Measurements from ENCODE around the gene AATF. TPM values are rescaled to one million over a fixed set of nuclear protein-coding genes. Genes with fewer than 3 reads are reported as not detected.

Gene AATF
- total RNA-seq, 2 donors from 2014 or later, result 28.8 to 41.3 TPM

DNA sequence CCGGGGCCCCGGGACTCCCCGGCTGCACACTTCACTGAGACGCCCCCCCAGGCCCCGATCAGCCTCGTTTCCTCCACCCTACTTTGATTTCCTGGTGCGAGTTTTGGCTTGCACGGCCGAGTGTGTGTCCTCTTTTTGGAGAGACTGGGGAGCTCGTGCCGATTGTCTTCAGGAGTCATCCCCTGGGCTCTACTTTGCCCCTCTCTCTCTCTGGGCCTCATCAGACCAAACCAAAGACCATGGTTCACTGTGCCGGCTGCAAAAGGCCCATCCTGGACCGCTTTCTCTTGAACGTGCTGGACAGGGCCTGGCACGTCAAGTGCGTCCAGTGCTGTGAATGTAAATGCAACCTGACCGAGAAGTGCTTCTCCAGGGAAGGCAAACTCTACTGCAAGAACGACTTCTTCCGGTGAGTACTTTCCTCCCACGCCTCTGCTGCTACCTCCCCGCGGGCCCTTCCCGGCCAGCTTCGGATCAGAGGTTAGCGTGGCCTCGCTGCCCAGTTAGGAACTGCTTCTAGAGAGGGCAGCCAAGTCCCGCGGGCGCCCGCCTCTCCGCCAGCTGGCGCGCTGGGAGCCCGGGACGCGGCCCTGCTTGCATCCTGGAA, 10.7 kb upstream of the AATF start:
- DNase-seq (ENCODE audit: low spot score), result no peak
- peaks cover 52 to 72% of the 10 kb centered on the region in 2 donors for H3K4me1 ChIP-seq (ENCODE audit: control insufficient read depth in 1 of 2, low read depth in 2 of 2)
- no peak for TF ChIP-seq CTCF (IDR thresholded peaks at IDR 0.05)
- H3K27me3 ChIP-seq (replicated peaks; ENCODE audit: insufficient read depth), result peaks cover 94% of the 10 kb centered on the region
- H3K4me3 ChIP-seq, result peak overlapping the region; percentile 38
- no peaks in the 10 kb centered on the region for H3K36me3 ChIP-seq
- no peak for ATAC-seq (ENCODE audit: insufficient number of reproducible peaks, low FRiP score, low read depth)
- H3K27ac ChIP-seq, result no peak overlapping the region
- no peaks in the 10 kb centered on the region for H3K9me3 ChIP-seq

GRCh38 chr17:36938566-36939051, 10.1 kb upstream of the AATF start:
- no peak for TF ChIP-seq CTCF (IDR thresholded peaks at IDR 0.05)
- Histone ChIP-seq H3K27me3 (replicated peaks; ENCODE audit: insufficient read depth) (peaks cover 94% of the 10 kb centered on the region), H3K4me1 (ENCODE audit: control insufficient read depth in 1 of 2, low read depth in 2 of 2) (peaks cover 50 to 66% of the 10 kb centered on the region in 2 donors), H3K9me3 (no peaks in the 10 kb centered on the region), H3K36me3 (no peaks in the 10 kb centered on the region), H3K27ac (no peak overlapping the region), H3K4me3 (no peak overlapping the region)
- no peak for ATAC-seq (ENCODE audit: insufficient number of reproducible peaks, low FRiP score, low read depth)
- no peak for DNase-seq (ENCODE audit: low spot score)

- no peak overlapping the region for H3K4me3 ChIP-seq
- H3K27ac ChIP-seq, result no peak overlapping the region
- H3K9me3 ChIP-seq, result no peaks in the 10 kb centered on the region
- TF ChIP-seq CTCF (IDR thresholded peaks at IDR 0.05), result no peak
- H3K36me3 ChIP-seq, result no peaks in the 10 kb centered on the region
- DNase-seq (ENCODE audit: low spot score) (no peak), ATAC-seq (ENCODE audit: insufficient number of reproducible peaks, low FRiP score, low read depth) (no peak)
- peaks cover 92% of the 10 kb centered on the region for H3K27me3 ChIP-seq (replicated peaks; ENCODE audit: insufficient read depth)
- peaks cover 44 to 60% of the 10 kb centered on the region in 2 donors for H3K4me1 ChIP-seq (ENCODE audit: control insufficient read depth in 1 of 2, low read depth in 2 of 2)
These were observed 9.5 kb upstream of the AATF start for GRCh38 chr17:36939052-36939801.

- TF ChIP-seq CTCF (IDR thresholded peaks at IDR 0.05), result no peak
- no peak for ATAC-seq (ENCODE audit: insufficient number of reproducible peaks, low FRiP score, low read depth)
- no peak for DNase-seq (ENCODE audit: low spot score)
These were observed 8.9 kb upstream of the AATF start for GRCh38 chr17:36939802-36940312.

More at GRCh38 chr17:36939802-36940312, 8.9 kb upstream of the AATF start:
- no peaks in the 10 kb centered on the region for H3K36me3 ChIP-seq
- no peak overlapping the region for H3K27ac ChIP-seq
- H3K4me3 ChIP-seq, result no peak overlapping the region
- peaks cover 92% of the 10 kb centered on the region for H3K27me3 ChIP-seq (replicated peaks; ENCODE audit: insufficient read depth)
- no peaks in the 10 kb centered on the region for H3K9me3 ChIP-seq
- H3K4me1 ChIP-seq (ENCODE audit: control insufficient read depth in 1 of 2, low read depth in 2 of 2), result peaks cover 38 to 54% of the 10 kb centered on the region in 2 donors

Data from thoracic aorta (tissue), 2 donors.